Skin of body (tissue), 2 donors: ENCODE results near the gene FCHSD2. TPM values are rescaled to one million over a fixed set of nuclear protein-coding genes. Genes with fewer than 3 reads are reported as not detected.
A peak's percentile ranks its signal among the peaks of the same experiment; 100 is the strongest.
"Not testable (repeated sequence)": the region's sequence is repeated elsewhere in the genome, so short reads cannot be mapped to it uniquely, and the experiment has no call there.

Experiments used
- DNase-seq: peaks from one replicate; lab custom pipeline; 2025; lab: John Stamatoyannopoulos, UW
- total RNA-seq: library from RNA; depleted of rRNA; stranded (reverse); fragments of >200 nt; gene quantifications from one replicate; pipeline ENCODE4 v1.2.3, GENCODE V29; 2014

Gene FCHSD2
- total RNA-seq, 1 donor from 2014 or later, result 18.7 TPM

- peak; percentile 16 for DNase-seq
These were observed 299.3 kb downstream of the FCHSD2 start for GRCh38 chr11:72842653-72843330.

DNA sequence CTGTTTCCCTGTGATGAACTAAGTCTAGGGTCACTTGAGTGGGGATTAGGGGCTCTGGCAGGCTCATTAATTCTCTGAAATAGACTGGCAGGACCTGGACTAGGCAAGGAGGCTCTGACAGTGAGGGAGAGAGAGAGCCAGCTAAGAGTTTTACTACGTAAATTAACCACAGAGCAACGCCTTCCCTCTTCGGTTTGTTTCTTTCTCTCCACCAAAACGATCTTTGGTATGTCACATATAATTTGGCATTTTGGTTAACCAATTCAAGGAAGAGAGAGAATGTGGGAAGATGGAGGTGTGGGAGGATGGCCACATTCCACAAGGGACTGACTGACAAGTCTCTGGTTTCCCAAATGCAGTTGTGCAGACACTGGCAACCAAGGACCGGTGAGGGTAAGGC is 300.0 kb downstream of the FCHSD2 start:
- DNase-seq, result no peak

DNA sequence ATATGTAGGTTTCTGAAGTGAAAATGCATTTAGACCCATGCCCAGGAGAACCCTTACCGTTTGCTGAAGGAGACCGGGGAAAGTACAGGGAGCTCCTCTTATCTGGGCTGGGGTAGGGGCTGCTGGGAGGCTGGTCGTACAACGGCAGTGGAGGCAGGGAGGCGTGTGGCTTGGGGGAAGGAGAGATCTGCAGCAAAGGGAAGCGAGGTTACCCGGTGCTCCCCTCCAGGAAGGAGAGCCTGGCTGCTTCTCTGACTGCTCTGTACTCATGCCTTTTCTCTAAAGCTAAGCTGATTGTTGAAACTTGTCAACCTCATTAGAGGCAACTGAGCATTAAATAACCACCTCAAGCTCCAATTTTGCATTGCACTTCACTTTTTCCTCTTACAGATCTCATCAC is 300.7 kb downstream of the FCHSD2 start:
- no peak for DNase-seq

DNA sequence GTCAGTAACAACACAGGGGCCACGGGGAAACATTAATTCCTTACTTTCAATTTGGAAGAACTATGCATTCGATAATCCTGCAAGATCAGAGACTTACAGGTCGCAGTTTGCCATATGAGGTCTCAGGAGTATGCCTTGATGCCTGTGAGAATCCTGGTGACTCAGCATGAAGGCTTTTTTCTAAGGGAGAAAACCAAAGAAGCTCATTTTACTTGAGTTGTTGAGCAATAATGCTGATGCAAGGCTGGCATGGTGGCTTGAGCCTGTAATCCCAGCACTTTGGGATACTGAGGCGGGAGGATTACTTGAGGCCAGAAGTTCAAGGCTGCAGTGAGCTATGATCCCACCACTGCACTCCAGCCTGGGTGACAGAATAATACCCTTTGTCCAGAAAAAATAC is 301.3 kb downstream of the FCHSD2 start:
- no peak for DNase-seq

DNA sequence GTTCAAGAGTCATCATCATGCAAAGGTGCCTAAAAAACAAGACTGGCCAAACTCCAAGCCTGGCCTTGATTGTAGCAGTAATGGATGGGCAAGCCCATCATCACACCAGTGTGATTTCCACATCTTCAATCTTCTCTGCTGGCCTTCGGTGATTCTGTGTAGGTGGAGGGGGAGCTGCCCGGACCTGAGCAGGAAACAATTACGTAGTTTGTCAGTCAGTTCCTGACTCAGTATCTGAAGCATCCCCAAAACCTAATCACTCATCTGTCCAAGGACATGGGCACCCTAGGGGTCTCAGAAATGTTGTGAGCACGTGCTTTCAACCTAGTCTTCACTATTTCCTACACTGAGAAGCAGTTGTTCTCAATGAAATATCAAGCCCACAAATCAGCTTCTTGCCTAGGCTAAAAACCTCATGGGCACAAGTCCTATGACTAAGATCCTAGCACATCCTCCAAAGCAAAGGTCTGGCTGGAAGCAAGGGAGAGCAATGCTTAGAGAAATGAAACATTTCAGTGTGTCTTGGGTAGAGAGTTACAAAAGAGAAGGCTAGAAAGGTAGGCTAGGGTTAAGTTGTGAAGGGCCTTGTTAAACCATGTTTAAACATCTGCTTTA is 303.3 kb downstream of the FCHSD2 start:
- no peak for DNase-seq

- DNase-seq, result peak; percentile 45
These were observed 306.0 kb downstream of the FCHSD2 start for GRCh38 chr11:72836111-72836510.

DNA sequence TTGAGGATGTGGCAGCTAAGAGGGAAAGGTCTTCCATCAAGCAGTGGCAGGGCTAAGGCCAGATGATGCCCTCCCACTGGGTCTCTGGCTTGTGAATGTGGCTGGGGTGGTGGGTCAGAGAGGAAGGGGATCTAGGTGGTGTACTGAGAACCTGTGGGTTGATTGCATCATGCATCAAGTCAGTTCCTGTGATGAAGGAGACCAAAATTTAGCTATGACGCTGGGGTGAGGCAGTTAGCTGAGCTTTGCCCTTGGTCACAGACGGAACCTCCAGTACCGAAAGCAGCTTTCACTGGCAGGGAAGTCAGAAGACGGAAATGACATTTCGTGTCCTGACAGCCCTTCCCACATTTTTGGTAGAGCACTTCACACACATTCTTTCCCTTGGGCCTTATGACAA is 307.2 kb downstream of the FCHSD2 start:
- no peak for DNase-seq

DNA sequence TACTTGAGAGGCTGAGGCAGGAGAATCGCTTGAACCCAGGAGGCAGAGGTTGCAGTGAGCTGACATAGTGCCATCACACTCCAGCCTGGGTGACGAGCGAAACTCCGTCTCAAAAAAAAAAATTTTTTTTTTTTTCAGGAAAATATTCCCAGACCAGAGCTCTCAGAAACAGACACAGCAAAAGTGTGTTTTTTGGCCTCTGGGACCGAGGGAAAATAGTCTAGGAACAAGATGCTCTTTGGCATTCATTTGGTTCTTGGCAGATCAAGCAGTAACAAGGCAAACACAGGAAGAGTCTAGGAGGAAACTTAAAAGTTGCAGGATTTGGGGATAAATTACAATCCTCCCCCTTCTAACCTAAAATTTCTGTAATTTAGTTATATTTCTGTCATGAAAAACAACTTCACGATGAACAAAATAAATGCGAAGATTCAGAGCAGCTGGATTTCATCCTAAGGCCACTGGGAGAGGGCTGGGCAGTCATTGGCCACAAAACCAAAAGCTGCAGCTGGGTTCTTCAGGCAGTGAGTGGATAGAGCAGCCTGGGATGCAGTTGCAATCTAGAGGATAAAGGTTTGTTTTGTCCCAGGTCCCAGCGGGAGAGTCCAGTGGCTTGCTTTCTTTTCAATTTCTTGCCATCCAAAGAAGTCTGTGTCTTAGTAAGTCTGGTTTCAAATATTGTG is 308.2 kb downstream of the FCHSD2 start:
- peak; percentile 54 for DNase-seq

- no peak for DNase-seq
These were observed 308.9 kb downstream of the FCHSD2 start for GRCh38 chr11:72833083-72833733.

DNA sequence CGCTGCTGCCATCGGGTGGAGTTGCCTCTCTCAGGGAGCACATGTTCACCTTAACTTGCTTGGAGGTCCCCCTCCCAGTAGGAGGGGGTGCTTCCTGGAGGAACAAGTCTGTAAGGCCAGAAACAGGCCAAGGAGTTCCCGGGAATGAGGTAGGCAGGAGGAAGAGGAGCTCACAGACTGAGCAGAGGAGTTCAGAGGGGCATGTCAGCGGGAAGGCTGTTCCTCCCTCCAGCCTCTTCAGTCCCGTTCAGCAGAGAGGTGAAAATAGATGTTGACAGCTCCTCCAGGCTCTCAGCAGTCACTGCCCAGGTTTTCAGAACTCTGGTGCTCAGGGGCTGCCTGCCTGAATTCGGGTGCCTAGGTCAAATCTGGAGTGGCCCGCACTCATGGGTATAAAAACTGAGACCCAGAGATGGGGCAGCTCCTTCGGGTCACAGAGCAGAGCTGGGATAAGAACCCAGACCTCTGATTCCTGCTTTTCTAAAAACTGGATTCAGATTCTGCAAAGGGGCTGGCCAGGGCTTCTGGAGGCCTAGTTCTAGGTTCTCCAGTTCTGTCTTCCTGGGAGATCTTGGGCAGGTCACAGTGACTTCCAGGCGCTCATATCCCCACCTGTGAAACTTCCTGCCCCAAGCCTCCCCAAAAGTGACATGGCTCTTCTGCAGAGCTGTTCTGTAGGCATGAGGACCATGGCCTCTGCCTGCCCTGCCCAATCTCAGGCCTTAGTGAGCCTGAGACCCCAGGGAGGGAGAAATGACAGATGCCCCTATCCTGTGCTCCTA is 309.6 kb downstream of the FCHSD2 start:
- DNase-seq, result no peak

GRCh38 chr11:72831521-72832300 is 310.4 kb downstream of the FCHSD2 start:
- DNase-seq, result peak; percentile 80

- DNase-seq, result no peak
These were observed 312.1 kb downstream of the FCHSD2 start for GRCh38 chr11:72829884-72830533.

DNA sequence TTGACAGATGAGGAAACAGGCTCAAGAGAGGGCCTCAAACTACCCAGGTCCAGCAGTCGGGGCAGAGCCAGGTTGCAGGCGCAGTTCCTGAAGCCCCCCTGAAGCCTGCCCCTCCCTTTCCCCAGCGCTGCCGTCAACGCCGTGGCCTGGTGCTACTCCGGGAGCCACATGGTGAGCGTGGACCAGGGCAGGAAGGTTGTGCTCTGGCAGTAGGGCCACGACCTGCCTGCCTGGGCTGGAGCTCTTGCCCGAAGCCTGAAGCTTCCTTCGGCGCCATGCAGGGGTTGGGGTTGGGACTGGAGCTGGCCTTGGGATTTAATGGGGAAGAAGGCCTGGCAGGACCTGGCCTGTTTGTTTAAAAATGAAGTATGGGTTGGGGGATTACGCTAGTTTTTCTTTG is 312.9 kb downstream of the FCHSD2 start:
- no peak for DNase-seq

DNA sequence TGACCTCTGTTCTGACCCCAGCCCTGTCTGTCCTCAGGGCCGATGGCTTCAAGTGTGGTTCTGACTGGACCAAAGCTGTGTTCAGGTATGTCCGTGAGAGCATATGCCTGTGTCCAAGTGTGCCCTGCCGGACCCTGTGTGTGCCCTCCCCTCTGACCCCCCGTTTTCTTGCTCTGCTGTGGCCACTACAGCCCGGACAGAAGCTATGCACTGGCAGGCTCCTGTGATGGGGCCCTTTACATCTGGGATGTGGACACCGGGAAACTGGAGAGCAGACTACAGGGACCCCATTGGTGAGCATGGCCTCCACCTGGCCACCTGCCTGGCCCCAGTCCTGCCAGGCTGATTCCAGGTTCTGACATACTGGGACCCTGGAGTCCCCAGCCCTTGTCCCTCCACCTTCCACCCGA is 313.4 kb downstream of the FCHSD2 start:
- no peak for DNase-seq

GRCh38 chr11:72828081-72828567 is 314.0 kb downstream of the FCHSD2 start:
- DNase-seq, result no peak

GRCh38 chr11:72827656-72828055 is 314.5 kb downstream of the FCHSD2 start:
- DNase-seq, result not testable (repeated sequence)

- DNase-seq, result no peak
These were observed 315.1 kb downstream of the FCHSD2 start for GRCh38 chr11:72826942-72827480.

GRCh38 chr11:72826191-72826941 is 315.8 kb downstream of the FCHSD2 start:
- DNase-seq, result no peak

GRCh38 chr11:72825661-72826060 is 316.5 kb downstream of the FCHSD2 start:
- DNase-seq, result no peak
